ENCODE measurements around the gene CYP24A1. TPM values are rescaled to one million over a fixed set of nuclear protein-coding genes. Genes with fewer than 3 reads are reported as not detected.

CYP24A1 gene
- polyA plus RNA-seq, 6 donors from 2014 or later, result not detected

GRCh38 chr20:54153847-54154246 is 19.9 kb downstream of the CYP24A1 start:
- Mint-ChIP-seq H3K4me1 (no peaks in the 10 kb centered on the region), H3K9me3 (no peaks in the 10 kb centered on the region), H3K4me3 (no peak overlapping the region), H3K27ac (no peak overlapping the region), H3K27me3 (peaks cover 0 to 11% (median 9%) of the 10 kb centered on the region in 3 donors), H3K36me3 (no peaks in the 10 kb centered on the region)
- ATAC-seq (ENCODE audit: low read depth in 2 of 2) (no peak), DNase-seq (no peak)

- DNase-seq (no peak), ATAC-seq (ENCODE audit: low read depth in 2 of 2) (no peak)
- Mint-ChIP-seq H3K36me3 (no peaks in the 10 kb centered on the region), H3K4me3 (no peak overlapping the region), H3K9me3 (no peaks in the 10 kb centered on the region), H3K4me1 (no peaks in the 10 kb centered on the region), H3K27me3 (peaks cover 4 to 17% (median 17%) of the 10 kb centered on the region in 3 donors), H3K27ac (no peak overlapping the region)
Observed at GRCh38 chr20:54153041-54153327, 20.8 kb downstream of the CYP24A1 start.

- Mint-ChIP-seq H3K9me3 (no peaks in the 10 kb centered on the region), H3K4me3 (no peak overlapping the region), H3K27me3 (peaks cover 5 to 19% (median 17%) of the 10 kb centered on the region in 3 donors), H3K36me3 (no peaks in the 10 kb centered on the region), H3K4me1 (no peaks in the 10 kb centered on the region), H3K27ac (no peak overlapping the region)
- DNase-seq, result no peak
- no peak for ATAC-seq (ENCODE audit: low read depth in 2 of 2)
Observed at GRCh38 chr20:54152227-54153040, 21.4 kb downstream of the CYP24A1 start.

- Mint-ChIP-seq H3K9me3 (no peaks in the 10 kb centered on the region), H3K4me1 (no peaks in the 10 kb centered on the region), H3K27ac (no peak overlapping the region), H3K36me3 (no peaks in the 10 kb centered on the region), H3K27me3 (peaks cover 12 to 22% (median 19%) of the 10 kb centered on the region in 3 donors), H3K4me3 (no peak overlapping the region)
- DNase-seq (no peak), ATAC-seq (ENCODE audit: low read depth in 2 of 2) (no peak)
Observed at GRCh38 chr20:54151511-54152226, 22.1 kb downstream of the CYP24A1 start.

- Mint-ChIP-seq H3K4me3 (no peak overlapping the region), H3K27ac (no peak overlapping the region), H3K27me3 (peaks cover 15 to 28% (median 19%) of the 10 kb centered on the region in 3 donors), H3K36me3 (no peaks in the 10 kb centered on the region), H3K4me1 (no peaks in the 10 kb centered on the region), H3K9me3 (no peaks in the 10 kb centered on the region)
- ATAC-seq (ENCODE audit: low read depth in 2 of 2), result no peak
- no peak for DNase-seq
Observed at GRCh38 chr20:54151075-54151439, 22.7 kb downstream of the CYP24A1 start.

GRCh38 chr20:54149765-54150264 is 24.0 kb downstream of the CYP24A1 start:
- no peaks in the 10 kb centered on the region for H3K4me1 Mint-ChIP-seq
- peaks cover 18 to 24% (median 19%) of the 10 kb centered on the region in 3 donors for H3K27me3 Mint-ChIP-seq
- no peak overlapping the region for H3K27ac Mint-ChIP-seq
- H3K9me3 Mint-ChIP-seq, result no peaks in the 10 kb centered on the region
- no peak for DNase-seq
- ATAC-seq (ENCODE audit: low read depth in 2 of 2), result no peak
- H3K4me3 Mint-ChIP-seq, result no peak overlapping the region
- no peaks in the 10 kb centered on the region for H3K36me3 Mint-ChIP-seq

- H3K36me3 Mint-ChIP-seq, result no peaks in the 10 kb centered on the region
- no peak for ATAC-seq (ENCODE audit: low read depth in 2 of 2)
- no peaks in the 10 kb centered on the region for H3K4me1 Mint-ChIP-seq
- H3K4me3 Mint-ChIP-seq, result no peak overlapping the region
- DNase-seq, result no peak
- no peaks in the 10 kb centered on the region for H3K9me3 Mint-ChIP-seq
- peaks cover 18 to 24% (median 19%) of the 10 kb centered on the region in 3 donors for H3K27me3 Mint-ChIP-seq
- no peak overlapping the region for H3K27ac Mint-ChIP-seq
Observed at GRCh38 chr20:54148947-54149764, 24.6 kb downstream of the CYP24A1 start.

- DNase-seq, result no peak
- H3K4me3 Mint-ChIP-seq, result no peak overlapping the region
- no peaks in the 10 kb centered on the region for H3K4me1 Mint-ChIP-seq
- no peak for ATAC-seq (ENCODE audit: low read depth in 2 of 2)
- H3K27me3 Mint-ChIP-seq, result peaks cover 18 to 35% (median 19%) of the 10 kb centered on the region in 3 donors
- H3K36me3 Mint-ChIP-seq, result no peaks in the 10 kb centered on the region
- peaks cover 0 to 6% (median 0%) of the 10 kb centered on the region in 7 donors for H3K9me3 Mint-ChIP-seq
- H3K27ac Mint-ChIP-seq, result no peak overlapping the region
Observed at GRCh38 chr20:54146672-54147071, 27.1 kb downstream of the CYP24A1 start.

GRCh38 chr20:54144847-54145414 is 28.9 kb downstream of the CYP24A1 start:
- Mint-ChIP-seq H3K36me3 (no peaks in the 10 kb centered on the region), H3K27ac (no peak overlapping the region), H3K9me3 (peaks cover 0 to 14% (median 0%) of the 10 kb centered on the region in 7 donors), H3K4me3 (no peak overlapping the region), H3K27me3 (peaks cover 19 to 44% (median 26%) of the 10 kb centered on the region in 3 donors), H3K4me1 (no peaks in the 10 kb centered on the region)
- ATAC-seq (ENCODE audit: low read depth in 2 of 2) (no peak), DNase-seq (no peak)

GRCh38 chr20:54140927-54141566 is 32.7 kb downstream of the CYP24A1 start:
- ATAC-seq (ENCODE audit: low read depth in 2 of 2) (no peak), DNase-seq (no peak)
- Mint-ChIP-seq H3K4me3 (no peak overlapping the region), H3K27me3 (peaks cover 9 to 26% (median 16%) of the 10 kb centered on the region in 3 donors), H3K36me3 (no peaks in the 10 kb centered on the region), H3K4me1 (no peaks in the 10 kb centered on the region), H3K9me3 (peaks cover 0 to 14% (median 0%) of the 10 kb centered on the region in 7 donors), H3K27ac (no peak overlapping the region)

GRCh38 chr20:54140486-54140885 is 33.3 kb downstream of the CYP24A1 start:
- Mint-ChIP-seq H3K27ac (no peak overlapping the region), H3K4me1 (no peaks in the 10 kb centered on the region), H3K4me3 (no peak overlapping the region), H3K9me3 (peaks cover 0 to 14% (median 0%) of the 10 kb centered on the region in 7 donors), H3K27me3 (peaks cover 9 to 26% (median 16%) of the 10 kb centered on the region in 3 donors), H3K36me3 (no peaks in the 10 kb centered on the region)
- no peak for DNase-seq
- ATAC-seq (ENCODE audit: low read depth in 2 of 2), result no peak

- Mint-ChIP-seq H3K4me3 (no peak overlapping the region), H3K27ac (no peak overlapping the region), H3K27me3 (peaks cover 9 to 26% (median 13%) of the 10 kb centered on the region in 3 donors), H3K36me3 (no peaks in the 10 kb centered on the region), H3K4me1 (no peaks in the 10 kb centered on the region), H3K9me3 (peaks cover 0 to 14% (median 0%) of the 10 kb centered on the region in 7 donors)
- no peak for ATAC-seq (ENCODE audit: low read depth in 2 of 2)
- DNase-seq, result no peak
Observed at GRCh38 chr20:54140067-54140466, 33.7 kb downstream of the CYP24A1 start.

GRCh38 chr20:54139188-54139587 is 34.6 kb downstream of the CYP24A1 start:
- ATAC-seq (ENCODE audit: low read depth in 2 of 2) (no peak), DNase-seq (no peak)
- no peak overlapping the region for H3K27ac Mint-ChIP-seq
- peaks cover 0 to 14% (median 0%) of the 10 kb centered on the region in 7 donors for H3K9me3 Mint-ChIP-seq
- no peak overlapping the region for H3K4me3 Mint-ChIP-seq
- no peaks in the 10 kb centered on the region for H3K4me1 Mint-ChIP-seq
- no peaks in the 10 kb centered on the region for H3K36me3 Mint-ChIP-seq
- peaks cover 9 to 26% (median 12%) of the 10 kb centered on the region in 3 donors for H3K27me3 Mint-ChIP-seq
